Esophagus mucosa (tissue), 1 donor: ENCODE data around the gene TUBA1C. TPM values are rescaled to one million over a fixed set of nuclear protein-coding genes. Genes with fewer than 3 reads are reported as not detected.
A peak's percentile ranks its signal among the peaks of the same experiment; 100 is the strongest.
"Not testable (repeated sequence)": the region's sequence is repeated elsewhere in the genome, so short reads cannot be mapped to it uniquely, and the experiment has no call there.

Experiments
- ATAC-seq: fragments of 200-7000 bp; cut with Tn5 transposase; one replicate; pipeline ENCODE4 v1.9.1; 2020
- total RNA-seq: library from RNA; stranded (reverse); gene quantifications from one replicate; pipeline ENCODE4 v1.2.4, GENCODE V29; 2023
- donor health status: DM: yes; HTN: yes; CAD: no.

The TUBA1C gene
- total RNA-seq, 1 donor from 2014 or later = 755 TPM

GRCh38 chr12:49310451-49311000 is 45.6 kb downstream of the TUBA1C start:
- ATAC-seq = not testable (repeated sequence)

GRCh38 chr12:49314811-49315210 is 49.9 kb downstream of the TUBA1C start:
- no peak for ATAC-seq

- not testable (repeated sequence) for ATAC-seq
These were observed 52.2 kb downstream of the TUBA1C start for GRCh38 chr12:49317118-49317517.

- ATAC-seq = not testable (repeated sequence)
These were observed 55.7 kb downstream of the TUBA1C start for GRCh38 chr12:49320411-49321103.

GRCh38 chr12:49322367-49322707 is 57.5 kb downstream of the TUBA1C start:
- ATAC-seq = no peak

GRCh38 chr12:49322708-49323523 is 58.0 kb downstream of the TUBA1C start, which contains the start of gene TROAP:
TSS of gene TROAP (plus strand) at chr12:49323255. CDS start at chr12:49323609, 354 bp downstream.
- peak; percentile 99 for ATAC-seq

GRCh38 chr12:49323524-49324097 is 58.7 kb downstream of the TUBA1C start:
- ATAC-seq = no peak

Other genes starting within 250 kb of the TUBA1C start
- 52.8 TPM for gene PRKAG1, start 246.3 kb upstream of the TUBA1C start, total RNA-seq
- 48.2 TPM for gene KMT2D, start 204.3 kb upstream of the TUBA1C start, total RNA-seq
- 0.44 TPM for gene RHEBL1, start 195.1 kb upstream of the TUBA1C start, total RNA-seq
- gene DHH, start 170.3 kb upstream of the TUBA1C start, total RNA-seq = 0.12 TPM
- gene LMBR1L, start 154.2 kb upstream of the TUBA1C start, total RNA-seq = 24.4 TPM
- 536 TPM for gene TUBA1B, start 133.7 kb upstream of the TUBA1C start, total RNA-seq
- 14.0 TPM for gene TUBA1A, start 76.0 kb upstream of the TUBA1C start, total RNA-seq
- gene PRPH, start 30.1 kb downstream of the TUBA1C start, total RNA-seq = 0.64 TPM
- gene TROAP, start 58.2 kb downstream of the TUBA1C start, total RNA-seq = 23.6 TPM
- not detected for gene C1QL4, start 72.1 kb downstream of the TUBA1C start, total RNA-seq
- 0.16 TPM for gene DNAJC22, start 81.8 kb downstream of the TUBA1C start, total RNA-seq
- 12.4 TPM for gene SPATS2, start 102.4 kb downstream of the TUBA1C start, total RNA-seq